Measurements from ENCODE around the gene CLSTN2. TPM values are rescaled to one million over a fixed set of nuclear protein-coding genes. Genes with fewer than 3 reads are reported as not detected.

The CLSTN2 gene
- total RNA-seq, 1 donor from 2014 or later, result 80.9 TPM

GRCh38 chr3:139975594-139976365, 40.8 kb downstream of the CLSTN2 start:
- DNase-seq (ENCODE audit: low read depth) (no peak), FAIRE-seq (no peak)
- Histone ChIP-seq H3K27ac (ENCODE audit: low read depth, low read length) (no peak overlapping the region), H3K9me3 (ENCODE audit: insufficient read depth, low read depth, low read length) (no peaks in the 10 kb centered on the region), H3K27me3 (ENCODE audit: insufficient read depth, low read length) (no peaks in the 10 kb centered on the region), H3K4me3 (ENCODE audit: insufficient read depth, low read depth, low read length) (no peak overlapping the region), H2AFZ (ENCODE audit: low read depth, low read length) (no peak overlapping the region), H3K4me1 (ENCODE audit: insufficient read depth, low read length) (no peaks in the 10 kb centered on the region), H3K9ac (ENCODE audit: low read length) (no peak overlapping the region), H4K20me1 (ENCODE audit: insufficient read depth, low read length) (no peaks in the 10 kb centered on the region), H3K79me2 (ENCODE audit: insufficient read depth, low read length) (no peaks in the 10 kb centered on the region), H3K36me3 (ENCODE audit: insufficient read depth, low read length) (no peaks in the 10 kb centered on the region), H3K4me2 (ENCODE audit: low read length) (no peak overlapping the region)
- no peak for TF ChIP-seq CTCF (IDR thresholded peaks at IDR 0.05; ENCODE audit: insufficient read depth, low read depth, low read length)
- no peak for TF ChIP-seq EZH2 (IDR thresholded peaks at IDR 0.05; ENCODE audit: insufficient read depth, low read length)
- H3K27ac Mint-ChIP-seq (ENCODE audit: unreplicated experiment), result no peak overlapping the region
- H3K27me3 Mint-ChIP-seq (ENCODE audit: low read depth, unreplicated experiment), result peaks cover 11% of the 10 kb centered on the region
- peaks cover 11% of the 10 kb centered on the region for H3K36me3 Mint-ChIP-seq (ENCODE audit: low read depth, unreplicated experiment)
- H3K9me3 Mint-ChIP-seq (ENCODE audit: unreplicated experiment), result no peaks in the 10 kb centered on the region
- H3K4me1 Mint-ChIP-seq (ENCODE audit: low read depth, unreplicated experiment), result peaks cover 14% of the 10 kb centered on the region
- H3K4me3 Mint-ChIP-seq (ENCODE audit: unreplicated experiment), result no peak overlapping the region

- Mint-ChIP-seq H3K27ac (ENCODE audit: unreplicated experiment) (no peak overlapping the region), H3K36me3 (ENCODE audit: low read depth, unreplicated experiment) (peaks cover 4% of the 10 kb centered on the region), H3K4me3 (ENCODE audit: unreplicated experiment) (no peak overlapping the region), H3K9me3 (ENCODE audit: unreplicated experiment) (no peaks in the 10 kb centered on the region), H3K27me3 (ENCODE audit: low read depth, unreplicated experiment) (peaks cover 3% of the 10 kb centered on the region), H3K4me1 (ENCODE audit: low read depth, unreplicated experiment) (peaks cover 14% of the 10 kb centered on the region)
- Histone ChIP-seq H2AFZ (ENCODE audit: low read depth, low read length) (no peak overlapping the region), H3K4me2 (ENCODE audit: low read length) (no peak overlapping the region), H3K9me3 (ENCODE audit: insufficient read depth, low read depth, low read length) (no peaks in the 10 kb centered on the region), H3K27ac (ENCODE audit: low read depth, low read length) (no peak overlapping the region), H3K79me2 (ENCODE audit: insufficient read depth, low read length) (no peaks in the 10 kb centered on the region), H3K36me3 (ENCODE audit: insufficient read depth, low read length) (no peaks in the 10 kb centered on the region), H3K4me3 (ENCODE audit: insufficient read depth, low read depth, low read length) (no peak overlapping the region), H3K9ac (ENCODE audit: low read length) (no peak overlapping the region), H3K27me3 (ENCODE audit: insufficient read depth, low read length) (no peaks in the 10 kb centered on the region), H4K20me1 (ENCODE audit: insufficient read depth, low read length) (no peaks in the 10 kb centered on the region), H3K4me1 (ENCODE audit: insufficient read depth, low read length) (no peaks in the 10 kb centered on the region)
- no peak for FAIRE-seq
- TF ChIP-seq CTCF (IDR thresholded peaks at IDR 0.05; ENCODE audit: insufficient read depth, low read depth, low read length) (no peak), EZH2 (IDR thresholded peaks at IDR 0.05; ENCODE audit: insufficient read depth, low read length) (no peak)
- no peak for DNase-seq (ENCODE audit: low read depth)
These were observed 44.0 kb downstream of the CLSTN2 start for GRCh38 chr3:139978966-139979365.

- Histone ChIP-seq H3K27me3 (ENCODE audit: insufficient read depth, low read length) (no peaks in the 10 kb centered on the region), H2AFZ (ENCODE audit: low read depth, low read length) (no peak overlapping the region), H3K9ac (ENCODE audit: low read length) (no peak overlapping the region), H3K79me2 (ENCODE audit: insufficient read depth, low read length) (no peaks in the 10 kb centered on the region), H3K27ac (ENCODE audit: low read depth, low read length) (no peak overlapping the region), H3K36me3 (ENCODE audit: insufficient read depth, low read length) (no peaks in the 10 kb centered on the region), H4K20me1 (ENCODE audit: insufficient read depth, low read length) (no peaks in the 10 kb centered on the region), H3K9me3 (ENCODE audit: insufficient read depth, low read depth, low read length) (no peaks in the 10 kb centered on the region), H3K4me1 (ENCODE audit: insufficient read depth, low read length) (no peaks in the 10 kb centered on the region), H3K4me3 (ENCODE audit: insufficient read depth, low read depth, low read length) (no peak overlapping the region), H3K4me2 (ENCODE audit: low read length) (no peak overlapping the region)
- H3K9me3 Mint-ChIP-seq (ENCODE audit: unreplicated experiment), result no peaks in the 10 kb centered on the region
- peaks cover 6% of the 10 kb centered on the region for H3K36me3 Mint-ChIP-seq (ENCODE audit: low read depth, unreplicated experiment)
- H3K27ac Mint-ChIP-seq (ENCODE audit: unreplicated experiment), result no peak overlapping the region
- H3K27me3 Mint-ChIP-seq (ENCODE audit: low read depth, unreplicated experiment), result no peaks in the 10 kb centered on the region
- peaks cover 10% of the 10 kb centered on the region for H3K4me1 Mint-ChIP-seq (ENCODE audit: low read depth, unreplicated experiment)
- H3K4me3 Mint-ChIP-seq (ENCODE audit: unreplicated experiment), result no peak overlapping the region
- no peak for FAIRE-seq
- DNase-seq (ENCODE audit: low read depth), result no peak
- TF ChIP-seq EZH2 (IDR thresholded peaks at IDR 0.05; ENCODE audit: insufficient read depth, low read length) (no peak), CTCF (IDR thresholded peaks at IDR 0.05; ENCODE audit: insufficient read depth, low read depth, low read length) (no peak)
These were observed 45.0 kb downstream of the CLSTN2 start for GRCh38 chr3:139979991-139980390.
